ENCODE data around the gene IL31RA.

IL31RA gene

DNA sequence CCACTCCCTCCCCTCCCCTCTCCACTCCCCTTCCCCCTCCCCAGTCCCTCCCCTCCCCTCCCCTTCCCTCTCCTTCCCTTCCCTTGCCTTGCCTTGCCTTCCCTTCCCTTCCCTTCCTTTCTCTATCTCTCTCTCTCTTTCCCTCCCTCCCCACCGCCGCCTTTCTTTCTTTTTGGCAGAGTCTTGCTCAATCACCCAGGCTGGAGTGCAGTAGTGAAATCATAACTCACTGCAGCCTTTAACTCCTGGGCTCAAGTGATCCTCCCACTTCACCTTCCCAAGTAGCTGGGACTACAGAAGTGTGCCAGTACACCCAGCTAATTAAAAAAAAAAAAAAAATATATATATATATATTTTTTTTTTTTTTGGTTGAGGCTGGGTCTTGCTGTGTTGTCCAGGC, 45.5 kb downstream of the IL31RA start:
- Histone ChIP-seq H4K20me1 (ENCODE audit: insufficient read depth, low read length) (no peaks in the 10 kb centered on the region), H3K27ac (ENCODE audit: low read length) (no peak overlapping the region), H3K4me1 (ENCODE audit: insufficient read depth, low read length) (no peaks in the 10 kb centered on the region), H3K36me3 (ENCODE audit: insufficient read depth, low read length) (no peaks in the 10 kb centered on the region), H3K4me2 (ENCODE audit: insufficient read depth, low read length) (no peak overlapping the region), H3K4me3 (ENCODE audit: low read depth in 1 of 2, low read length in 2 of 2) (no peak overlapping the region), H3K79me2 (ENCODE audit: insufficient read depth, low read length) (no peaks in the 10 kb centered on the region), H3K27me3 (ENCODE audit: insufficient read depth, low read length, poor library complexity) (no peaks in the 10 kb centered on the region), H3K9me3 (ENCODE audit: insufficient read depth, low read length, severe bottlenecking) (no peaks in the 10 kb centered on the region), H2AFZ (ENCODE audit: low read depth, low read length) (no peak overlapping the region), H3K9ac (ENCODE audit: low read depth, low read length) (no peak overlapping the region)
- DNase-seq: no peak
- no peak for ATAC-seq (ENCODE audit: insufficient read depth, low read depth)
- no peak for TF ChIP-seq EZH2 (IDR thresholded peaks at IDR 0.05; ENCODE audit: borderline replicate concordance, low read depth, low read length, severe bottlenecking)
- TF ChIP-seq, protein P1, sequence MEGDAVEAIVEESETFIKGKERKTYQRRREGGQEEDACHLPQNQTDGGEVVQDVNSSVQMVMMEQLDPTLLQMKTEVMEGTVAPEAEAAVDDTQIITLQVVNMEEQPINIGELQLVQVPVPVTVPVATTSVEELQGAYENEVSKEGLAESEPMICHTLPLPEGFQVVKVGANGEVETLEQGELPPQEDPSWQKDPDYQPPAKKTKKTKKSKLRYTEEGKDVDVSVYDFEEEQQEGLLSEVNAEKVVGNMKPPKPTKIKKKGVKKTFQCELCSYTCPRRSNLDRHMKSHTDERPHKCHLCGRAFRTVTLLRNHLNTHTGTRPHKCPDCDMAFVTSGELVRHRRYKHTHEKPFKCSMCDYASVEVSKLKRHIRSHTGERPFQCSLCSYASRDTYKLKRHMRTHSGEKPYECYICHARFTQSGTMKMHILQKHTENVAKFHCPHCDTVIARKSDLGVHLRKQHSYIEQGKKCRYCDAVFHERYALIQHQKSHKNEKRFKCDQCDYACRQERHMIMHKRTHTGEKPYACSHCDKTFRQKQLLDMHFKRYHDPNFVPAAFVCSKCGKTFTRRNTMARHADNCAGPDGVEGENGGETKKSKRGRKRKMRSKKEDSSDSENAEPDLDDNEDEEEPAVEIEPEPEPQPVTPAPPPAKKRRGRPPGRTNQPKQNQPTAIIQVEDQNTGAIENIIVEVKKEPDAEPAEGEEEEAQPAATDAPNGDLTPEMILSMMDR (IDR thresholded peaks at IDR 0.05; ENCODE audit: borderline replicate concordance, extremely low read depth, low read length, poor library complexity, severe bottlenecking): no peak

DNA sequence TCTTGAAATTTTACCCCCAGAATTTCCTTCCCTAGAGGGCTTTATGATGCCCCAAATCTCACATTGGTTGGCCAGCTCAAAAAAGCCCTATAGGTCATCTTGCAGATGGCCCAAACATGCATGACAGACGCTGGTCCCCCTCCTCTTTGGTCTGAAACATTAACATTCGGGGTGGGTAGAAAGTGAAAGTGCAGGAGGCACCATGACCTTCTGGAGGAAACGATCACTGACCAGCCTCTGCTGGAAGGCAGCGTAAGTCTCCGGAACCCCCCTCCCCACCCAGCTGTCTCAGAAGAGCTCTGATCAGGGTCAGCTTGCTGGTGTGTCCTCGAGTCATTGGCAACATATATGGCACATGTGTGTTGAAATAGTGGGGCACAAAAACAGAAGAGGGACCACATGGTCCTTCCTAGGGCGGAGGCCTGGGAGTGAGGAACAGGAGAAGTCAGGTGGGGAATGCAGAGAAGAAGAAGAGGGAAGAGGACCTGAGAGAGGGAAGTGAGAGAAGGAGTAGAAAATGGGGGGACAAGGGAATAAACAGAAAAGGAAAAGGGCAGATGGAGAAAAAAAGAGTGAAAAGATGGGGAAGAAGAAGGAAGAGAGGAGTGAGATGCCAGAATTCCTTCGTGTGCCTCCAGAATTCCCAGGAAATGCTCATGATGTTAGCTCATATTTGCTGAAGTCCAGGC, 46.2 kb downstream of the IL31RA start:
- Histone ChIP-seq H3K27me3 (ENCODE audit: insufficient read depth, low read length, poor library complexity) (no peaks in the 10 kb centered on the region), H3K36me3 (ENCODE audit: insufficient read depth, low read length) (no peaks in the 10 kb centered on the region), H3K79me2 (ENCODE audit: insufficient read depth, low read length) (no peaks in the 10 kb centered on the region), H2AFZ (ENCODE audit: low read depth, low read length) (no peak overlapping the region), H3K9ac (ENCODE audit: low read depth, low read length) (no peak overlapping the region), H3K4me2 (ENCODE audit: insufficient read depth, low read length) (no peak overlapping the region), H3K4me3 (ENCODE audit: low read depth in 1 of 2, low read length in 2 of 2) (no peak overlapping the region), H3K4me1 (ENCODE audit: insufficient read depth, low read length) (no peaks in the 10 kb centered on the region), H3K9me3 (ENCODE audit: insufficient read depth, low read length, severe bottlenecking) (no peaks in the 10 kb centered on the region), H3K27ac (ENCODE audit: low read length) (no peak overlapping the region), H4K20me1 (ENCODE audit: insufficient read depth, low read length) (no peaks in the 10 kb centered on the region)
- DNase-seq: no peak
- ATAC-seq (ENCODE audit: insufficient read depth, low read depth): no peak
- TF ChIP-seq, protein P1 (IDR thresholded peaks at IDR 0.05; ENCODE audit: borderline replicate concordance, extremely low read depth, low read length, poor library complexity, severe bottlenecking): no peak
- no peak for TF ChIP-seq EZH2 (IDR thresholded peaks at IDR 0.05; ENCODE audit: borderline replicate concordance, low read depth, low read length, severe bottlenecking)

DNA sequence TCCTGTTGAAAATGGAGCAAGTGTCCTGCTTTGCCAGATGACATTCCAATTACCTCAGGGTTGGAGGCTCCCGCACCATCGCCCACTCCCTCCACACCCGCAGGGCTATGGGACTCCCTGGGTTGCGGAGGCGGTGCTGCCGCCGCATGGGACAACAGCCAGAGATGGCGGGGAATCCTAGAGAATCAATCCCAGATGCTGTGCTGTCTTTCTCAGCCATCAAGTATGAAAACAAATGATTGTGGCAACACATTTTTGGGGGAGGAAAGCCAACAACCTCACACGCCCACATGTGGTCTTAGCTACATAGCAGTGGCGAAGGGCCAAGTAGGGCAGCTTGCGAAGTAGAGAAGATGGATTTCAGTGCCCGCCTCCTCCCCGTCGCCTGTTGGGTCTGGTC, 46.7 kb downstream of the IL31RA start:
- Histone ChIP-seq H3K4me3 (ENCODE audit: low read depth in 1 of 2, low read length in 2 of 2) (no peak overlapping the region), H3K9ac (ENCODE audit: low read depth, low read length) (no peak overlapping the region), H3K4me2 (ENCODE audit: insufficient read depth, low read length) (no peak overlapping the region), H3K27me3 (ENCODE audit: insufficient read depth, low read length, poor library complexity) (no peaks in the 10 kb centered on the region), H3K79me2 (ENCODE audit: insufficient read depth, low read length) (no peaks in the 10 kb centered on the region), H3K27ac (ENCODE audit: low read length) (no peak overlapping the region), H3K9me3 (ENCODE audit: insufficient read depth, low read length, severe bottlenecking) (no peaks in the 10 kb centered on the region), H3K36me3 (ENCODE audit: insufficient read depth, low read length) (no peaks in the 10 kb centered on the region), H3K4me1 (ENCODE audit: insufficient read depth, low read length) (no peaks in the 10 kb centered on the region), H4K20me1 (ENCODE audit: insufficient read depth, low read length) (no peaks in the 10 kb centered on the region), H2AFZ (ENCODE audit: low read depth, low read length) (no peak overlapping the region)
- ATAC-seq (ENCODE audit: insufficient read depth, low read depth) (no peak), DNase-seq (no peak)
- TF ChIP-seq, protein P1 (IDR thresholded peaks at IDR 0.05; ENCODE audit: borderline replicate concordance, extremely low read depth, low read length, poor library complexity, severe bottlenecking): no peak
- no peak for TF ChIP-seq EZH2 (IDR thresholded peaks at IDR 0.05; ENCODE audit: borderline replicate concordance, low read depth, low read length, severe bottlenecking)

All from DND-41 (cell line).